ENCODE measurements around the gene SORT1. TPM values are rescaled to one million over a fixed set of nuclear protein-coding genes. Genes with fewer than 3 reads are reported as not detected.

SORT1 gene
- total and polyA plus RNA-seq, 2 of the 4 experiments (the other 2 are of a cell fraction), result 15.8 to 16.7 TPM

DNA sequence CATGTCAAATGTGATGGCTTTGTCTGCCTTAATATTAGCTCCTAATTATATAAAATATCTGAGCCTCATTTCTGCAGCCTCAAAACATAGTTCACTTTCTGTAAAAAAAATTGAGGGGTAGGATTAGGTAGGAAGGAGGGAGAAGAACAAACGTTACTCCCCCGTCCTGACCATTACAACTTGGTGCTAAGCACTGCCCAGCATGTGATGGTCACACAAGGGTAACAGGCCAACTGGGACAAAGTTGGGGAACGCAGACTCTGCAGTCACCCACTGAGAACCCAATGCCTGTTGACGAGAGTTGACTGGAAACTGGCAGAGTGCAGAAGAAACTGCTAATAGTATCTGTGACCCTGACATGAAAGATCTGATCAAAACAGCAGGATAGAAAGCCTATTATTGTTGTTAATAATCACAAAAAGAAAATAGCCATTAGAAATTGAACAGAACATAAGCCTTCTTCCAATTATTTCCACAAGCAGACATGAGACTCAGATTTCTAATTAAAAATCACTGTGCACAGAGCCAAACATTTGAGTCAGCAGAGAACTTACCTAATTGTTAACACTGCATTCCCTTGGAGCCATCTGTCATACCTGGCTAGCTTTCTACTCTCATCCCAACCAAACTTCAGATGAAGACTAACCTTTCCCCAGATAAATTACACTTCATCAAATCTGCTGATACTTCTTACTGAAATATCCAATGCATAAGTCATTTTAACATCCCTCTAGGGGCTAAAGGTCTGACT, 5.5 kb downstream of the SORT1 start:
- Histone ChIP-seq H3K27me3 (ENCODE audit: control insufficient read depth, insufficient read depth, low read length) (no peaks in the 10 kb centered on the region), H3K9ac (ENCODE audit: low read depth, low read length) (peak overlapping the region; percentile 39), H2BK5ac (ENCODE audit: low read depth, low read length, poor library complexity, severe bottlenecking) (peak overlapping the region; percentile 82), H2BK20ac (ENCODE audit: low read depth, low read length) (peak overlapping the region; percentile 83), H3K4me2 (ENCODE audit: low read depth, low read length) (peak overlapping the region; percentile 70), H4K5ac (ENCODE audit: low read depth, low read length) (peak overlapping the region; percentile 91), H3K4me3 (ENCODE audit: insufficient read depth, low read depth, low read length) (peak overlapping the region; percentile 13; the same call in 1 of the 2 replicates), H3K56ac (ENCODE audit: extremely low read depth, insufficient read depth, low read length) (peak overlapping the region; percentile 79; the same call in 1 of the 2 replicates), H3K4ac (ENCODE audit: low read depth, low read length) (peak overlapping the region; percentile 92), H2BK15ac (ENCODE audit: low read depth, low read length) (peak overlapping the region; percentile 99), H3K14ac (replicated peaks; ENCODE audit: low read depth, low read length) (peak overlapping the region; percentile 87), H3K27ac (ENCODE audit: insufficient read depth, low read length) (peak overlapping the region; percentile 92), H3K36me3 (ENCODE audit: control insufficient read depth, insufficient read depth, low read length) (no peaks in the 10 kb centered on the region), H3K9me1 (ENCODE audit: insufficient read depth, low read length) (peaks cover 18% of the 10 kb centered on the region), H4K20me1 (ENCODE audit: insufficient read depth, low read length) (peaks cover 7% of the 10 kb centered on the region; the same call in 1 of the 2 replicates), H2AK5ac (ENCODE audit: low read depth, low read length) (peak overlapping the region; percentile 99), H3K18ac (ENCODE audit: low read depth, low read length) (peak overlapping the region; percentile 91), H4K91ac (ENCODE audit: insufficient read depth, low read depth, low read length) (peak overlapping the region; percentile 85), H3K79me1 (ENCODE audit: low read depth in 1 of 2, low read length in 2 of 2) (peaks cover 14 to 72% of the 10 kb centered on the region in 2 experiments), H3K4me1 (ENCODE audit: control insufficient read depth, insufficient read depth, low read length) (peaks cover 24% of the 10 kb centered on the region), H2BK120ac (ENCODE audit: low read depth, low read length) (peak overlapping the region; percentile 93), H2AK9ac (replicated peaks; ENCODE audit: low read depth, low read length, poor library complexity) (no peak overlapping the region), H2AFZ (replicated peaks; ENCODE audit: low read length, poor library complexity) (no peak overlapping the region), H3K23ac (ENCODE audit: low read depth, low read length) (peak overlapping the region; percentile 91), H4K8ac (ENCODE audit: low read depth in 2 of 2, low read length in 2 of 2) (peak overlapping the region; percentile 46 to 78), H3K9me3 (ENCODE audit: control insufficient read depth, insufficient read depth, low read length) (no peaks in the 10 kb centered on the region)
- WGBS, 2 experiments (ENCODE audit: extremely low coverage in 2 of 2, insufficient read length in 1 of 2), result 67% methylated on average over 1 of the region's 4 CpGs; no CpG with 5 or more reads in 1 of the 2 experiments
- TF ChIP-seq, protein P1, sequence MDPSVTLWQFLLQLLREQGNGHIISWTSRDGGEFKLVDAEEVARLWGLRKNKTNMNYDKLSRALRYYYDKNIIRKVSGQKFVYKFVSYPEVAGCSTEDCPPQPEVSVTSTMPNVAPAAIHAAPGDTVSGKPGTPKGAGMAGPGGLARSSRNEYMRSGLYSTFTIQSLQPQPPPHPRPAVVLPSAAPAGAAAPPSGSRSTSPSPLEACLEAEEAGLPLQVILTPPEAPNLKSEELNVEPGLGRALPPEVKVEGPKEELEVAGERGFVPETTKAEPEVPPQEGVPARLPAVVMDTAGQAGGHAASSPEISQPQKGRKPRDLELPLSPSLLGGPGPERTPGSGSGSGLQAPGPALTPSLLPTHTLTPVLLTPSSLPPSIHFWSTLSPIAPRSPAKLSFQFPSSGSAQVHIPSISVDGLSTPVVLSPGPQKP (IDR thresholded peaks at IDR 0.05; ENCODE audit: borderline replicate concordance, low read depth, low read length), result no peak
- TF ChIP-seq BHLHE40 (IDR thresholded peaks at IDR 0.05; ENCODE audit: low read depth, low read length), result no peak
- POLR2A ChIA-PET (ENCODE audit: unreplicated experiment), result interaction anchor here (0.7 kb wide), 1 partner anchor 109 kb away, joined by 4 read pairs; the partner anchor contains the start of gene PSRC1
- DNase-seq (no peak), ATAC-seq (ENCODE audit: low read depth) (no peak)
- dilution Hi-C loops (cut with HindIII; ENCODE audit: low sequenced_read_pairs, unreplicated experiment), result no loop called here
- CTCF ChIA-PET, result interaction anchor here (0.7 to 1.3 kb wide), 3 partner anchors 17 to 142 kb away, joined by 3 to 4 read pairs (median 3); no protein-coding TSS in a partner anchor
- intact Hi-C loops (cut with micrococcal nuclease), result loop anchor here (2.0 kb wide), 1 partner anchor 35 kb away; no protein-coding TSS in a partner anchor
- no TSS peak for BruUV-seq (replicated peaks)
- in situ Hi-C loops (cut with MboI; ENCODE audit: low sequenced_read_pairs), result no loop called here
